ENCODE data around the gene ATAD3C. TPM values are rescaled to one million over a fixed set of nuclear protein-coding genes. Genes with fewer than 3 reads are reported as not detected.

Gene ATAD3C
- total RNA-seq, 1 donor from 2014 or later: 0.27 TPM

GRCh38 chr1:1437033-1437903 lies 12.2 kb upstream of the ATAD3C start:
- H3K27ac Mint-ChIP-seq (ENCODE audit: unreplicated experiment): no peak overlapping the region
- H3K36me3 Mint-ChIP-seq (ENCODE audit: unreplicated experiment): no peaks in the 10 kb centered on the region
- H3K4me3 Mint-ChIP-seq (ENCODE audit: unreplicated experiment): no peak overlapping the region
- H3K4me1 Mint-ChIP-seq (ENCODE audit: unreplicated experiment): peaks cover 30% of the 10 kb centered on the region
- no peak for DNase-seq (ENCODE audit: extremely low spot score, unreplicated experiment)
- H3K27me3 Mint-ChIP-seq (ENCODE audit: unreplicated experiment): no peaks in the 10 kb centered on the region
- TF ChIP-seq, protein P1, sequence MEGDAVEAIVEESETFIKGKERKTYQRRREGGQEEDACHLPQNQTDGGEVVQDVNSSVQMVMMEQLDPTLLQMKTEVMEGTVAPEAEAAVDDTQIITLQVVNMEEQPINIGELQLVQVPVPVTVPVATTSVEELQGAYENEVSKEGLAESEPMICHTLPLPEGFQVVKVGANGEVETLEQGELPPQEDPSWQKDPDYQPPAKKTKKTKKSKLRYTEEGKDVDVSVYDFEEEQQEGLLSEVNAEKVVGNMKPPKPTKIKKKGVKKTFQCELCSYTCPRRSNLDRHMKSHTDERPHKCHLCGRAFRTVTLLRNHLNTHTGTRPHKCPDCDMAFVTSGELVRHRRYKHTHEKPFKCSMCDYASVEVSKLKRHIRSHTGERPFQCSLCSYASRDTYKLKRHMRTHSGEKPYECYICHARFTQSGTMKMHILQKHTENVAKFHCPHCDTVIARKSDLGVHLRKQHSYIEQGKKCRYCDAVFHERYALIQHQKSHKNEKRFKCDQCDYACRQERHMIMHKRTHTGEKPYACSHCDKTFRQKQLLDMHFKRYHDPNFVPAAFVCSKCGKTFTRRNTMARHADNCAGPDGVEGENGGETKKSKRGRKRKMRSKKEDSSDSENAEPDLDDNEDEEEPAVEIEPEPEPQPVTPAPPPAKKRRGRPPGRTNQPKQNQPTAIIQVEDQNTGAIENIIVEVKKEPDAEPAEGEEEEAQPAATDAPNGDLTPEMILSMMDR (IDR thresholded peaks at IDR 0.05): no peak
- no peaks in the 10 kb centered on the region for H3K9me3 Mint-ChIP-seq (ENCODE audit: unreplicated experiment)

DNA sequence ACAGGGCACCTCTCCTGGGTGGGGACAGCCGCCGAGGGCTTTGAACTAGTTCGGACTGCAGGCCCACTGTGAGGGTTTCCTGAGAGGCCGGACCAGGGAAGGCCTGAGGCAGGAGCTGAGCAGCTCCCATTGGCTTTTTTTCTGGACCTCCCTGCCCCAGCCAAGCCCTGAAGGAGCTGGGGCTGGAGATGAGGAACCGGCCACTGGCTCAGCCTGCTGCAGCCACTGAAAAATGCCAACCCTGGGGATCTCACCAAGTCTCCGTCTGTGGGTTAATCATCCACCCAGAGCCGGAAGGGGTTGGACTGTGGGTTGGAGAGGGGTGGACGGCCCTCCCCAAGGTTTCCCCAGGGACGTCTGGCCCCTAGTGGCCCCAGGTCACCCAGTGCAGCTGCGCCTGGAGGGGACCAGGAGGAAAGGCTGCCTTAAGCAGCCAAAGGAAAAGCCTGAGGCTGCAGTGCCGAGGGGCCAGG lies 11.5 kb upstream of the ATAD3C start:
- Mint-ChIP-seq H3K36me3 (ENCODE audit: unreplicated experiment) (no peaks in the 10 kb centered on the region), H3K9me3 (ENCODE audit: unreplicated experiment) (no peaks in the 10 kb centered on the region), H3K4me3 (ENCODE audit: unreplicated experiment) (no peak overlapping the region), H3K27me3 (ENCODE audit: unreplicated experiment) (no peaks in the 10 kb centered on the region), H3K27ac (ENCODE audit: unreplicated experiment) (no peak overlapping the region), H3K4me1 (ENCODE audit: unreplicated experiment) (peaks cover 24% of the 10 kb centered on the region)
- TF ChIP-seq, protein P1 (IDR thresholded peaks at IDR 0.05): no peak
- DNase-seq (ENCODE audit: extremely low spot score, unreplicated experiment): no peak

DNA sequence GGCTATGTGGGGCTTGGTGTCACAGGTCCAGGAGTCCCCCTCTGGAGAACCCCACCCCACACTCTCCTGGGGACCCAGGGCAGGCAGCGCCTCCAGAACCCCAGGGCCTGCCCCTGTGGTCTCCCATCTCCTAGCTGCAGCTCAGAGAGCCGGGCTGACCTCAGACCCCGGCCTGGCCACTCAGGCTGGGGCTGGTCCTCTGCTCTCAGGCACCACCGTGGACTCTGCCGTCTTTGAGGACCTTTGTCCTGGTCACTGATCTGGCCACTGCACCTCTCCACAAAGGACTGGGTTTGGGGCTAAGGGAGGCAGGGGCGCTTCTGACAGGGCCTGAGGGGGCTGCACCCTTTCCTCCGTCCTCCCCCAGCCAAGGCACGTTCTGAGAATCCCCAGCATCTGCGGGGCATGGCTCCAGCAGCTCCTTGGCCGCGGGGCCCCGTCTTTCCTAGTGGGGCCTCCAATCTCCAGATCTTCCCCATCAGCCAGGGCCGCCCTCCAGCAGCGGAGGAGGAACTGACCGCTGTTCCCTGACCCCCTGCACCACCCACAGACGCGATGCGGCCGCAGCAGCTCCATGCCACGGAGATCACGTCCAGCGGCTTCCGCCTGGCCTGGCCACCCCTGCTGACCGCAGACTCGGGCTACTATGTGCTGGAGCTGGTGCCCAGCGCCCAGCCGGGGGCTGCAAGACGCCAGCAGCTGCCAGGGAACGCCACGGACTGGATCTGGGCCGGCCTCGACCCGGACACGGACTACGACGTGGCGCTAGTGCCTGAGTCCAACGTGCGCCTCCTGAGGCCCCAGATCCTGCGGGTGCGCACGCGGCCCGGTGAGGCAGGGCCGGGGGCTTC lies 10.7 kb upstream of the ATAD3C start:
- Mint-ChIP-seq H3K27ac (ENCODE audit: unreplicated experiment) (no peak overlapping the region), H3K9me3 (ENCODE audit: unreplicated experiment) (no peaks in the 10 kb centered on the region), H3K27me3 (ENCODE audit: unreplicated experiment) (no peaks in the 10 kb centered on the region), H3K36me3 (ENCODE audit: unreplicated experiment) (no peaks in the 10 kb centered on the region), H3K4me1 (ENCODE audit: unreplicated experiment) (peaks cover 18% of the 10 kb centered on the region), H3K4me3 (ENCODE audit: unreplicated experiment) (no peak overlapping the region)
- DNase-seq (ENCODE audit: extremely low spot score, unreplicated experiment): no peak
- TF ChIP-seq, protein P1 (IDR thresholded peaks at IDR 0.05): no peak

- H3K9me3 Mint-ChIP-seq (ENCODE audit: unreplicated experiment): no peaks in the 10 kb centered on the region
- TF ChIP-seq, protein P1 (IDR thresholded peaks at IDR 0.05): no peak
- no peak for DNase-seq (ENCODE audit: extremely low spot score, unreplicated experiment)
- H3K4me3 Mint-ChIP-seq (ENCODE audit: unreplicated experiment): no peak overlapping the region
- no peaks in the 10 kb centered on the region for H3K27me3 Mint-ChIP-seq (ENCODE audit: unreplicated experiment)
- H3K36me3 Mint-ChIP-seq (ENCODE audit: unreplicated experiment): no peaks in the 10 kb centered on the region
- H3K4me1 Mint-ChIP-seq (ENCODE audit: unreplicated experiment): peaks cover 15% of the 10 kb centered on the region
- H3K27ac Mint-ChIP-seq (ENCODE audit: unreplicated experiment): no peak overlapping the region
Measured at GRCh38 chr1:1439546-1440261, 9.8 kb upstream of the ATAD3C start.

All from osteocyte (in vitro differentiated cells).